ENCODE measurements around the gene ISOC2. TPM values are rescaled to one million over a fixed set of nuclear protein-coding genes. Genes with fewer than 3 reads are reported as not detected.
"Not testable (repeated sequence)": the region's sequence is repeated elsewhere in the genome, so short reads cannot be mapped to it uniquely, and the experiment has no call there.

Gene ISOC2
- polyA plus RNA-seq, 3 donors = 14.8 to 20.2 (median 14.9) TPM

- H3K4me2 ChIP-seq (replicated peaks; ENCODE audit: extremely low read depth, low read length, poor library complexity, severe bottlenecking) = no peak overlapping the region
- no peak overlapping the region for H2AFZ ChIP-seq (ENCODE audit: insufficient read depth, low read depth, low read length, poor library complexity, severe bottlenecking)
- no peak overlapping the region for H3K4me3 ChIP-seq (replicated peaks in 1 of 3; ENCODE audit: low read depth in 2 of 3, low read length in 3 of 3)
- H3K9ac ChIP-seq (ENCODE audit: insufficient read depth, low read length, poor library complexity, severe bottlenecking) = no peak overlapping the region
- no peak overlapping the region for H3K4me3 Mint-ChIP-seq
- H3K9me3 ChIP-seq (replicated peaks in 1 of 2; ENCODE audit: control insufficient read depth in 1 of 2, insufficient read depth in 1 of 2, low read length in 2 of 2) = no peaks in the 10 kb centered on the region
- H4K20me1 ChIP-seq (ENCODE audit: insufficient read depth, low read length) = no peaks in the 10 kb centered on the region
- H3K36me3 ChIP-seq (replicated peaks in 1 of 2; ENCODE audit: control insufficient read depth in 1 of 2, insufficient read depth in 2 of 2, low read length in 2 of 2) = no peaks in the 10 kb centered on the region
- TF ChIP-seq, protein P1, sequence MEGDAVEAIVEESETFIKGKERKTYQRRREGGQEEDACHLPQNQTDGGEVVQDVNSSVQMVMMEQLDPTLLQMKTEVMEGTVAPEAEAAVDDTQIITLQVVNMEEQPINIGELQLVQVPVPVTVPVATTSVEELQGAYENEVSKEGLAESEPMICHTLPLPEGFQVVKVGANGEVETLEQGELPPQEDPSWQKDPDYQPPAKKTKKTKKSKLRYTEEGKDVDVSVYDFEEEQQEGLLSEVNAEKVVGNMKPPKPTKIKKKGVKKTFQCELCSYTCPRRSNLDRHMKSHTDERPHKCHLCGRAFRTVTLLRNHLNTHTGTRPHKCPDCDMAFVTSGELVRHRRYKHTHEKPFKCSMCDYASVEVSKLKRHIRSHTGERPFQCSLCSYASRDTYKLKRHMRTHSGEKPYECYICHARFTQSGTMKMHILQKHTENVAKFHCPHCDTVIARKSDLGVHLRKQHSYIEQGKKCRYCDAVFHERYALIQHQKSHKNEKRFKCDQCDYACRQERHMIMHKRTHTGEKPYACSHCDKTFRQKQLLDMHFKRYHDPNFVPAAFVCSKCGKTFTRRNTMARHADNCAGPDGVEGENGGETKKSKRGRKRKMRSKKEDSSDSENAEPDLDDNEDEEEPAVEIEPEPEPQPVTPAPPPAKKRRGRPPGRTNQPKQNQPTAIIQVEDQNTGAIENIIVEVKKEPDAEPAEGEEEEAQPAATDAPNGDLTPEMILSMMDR (IDR thresholded peaks at IDR 0.05) = no peak
- 89% methylated on average over 1 of the region's 3 CpGs for WGBS (ENCODE audit: insufficient coverage)
- H3K27ac Mint-ChIP-seq = no peak overlapping the region
- H3K4me1 ChIP-seq (ENCODE audit: control insufficient read depth in 1 of 2, insufficient read depth in 2 of 2, low read length in 2 of 2) = no peaks in the 10 kb centered on the region
- intact Hi-C loops (cut with micrococcal nuclease) = loop anchor here in 1 of 2 donors (10.0 kb wide), 1 partner anchor 280 kb away; the partner anchor contains the start of gene TNNT1
- no peaks in the 10 kb centered on the region for H3K36me3 Mint-ChIP-seq
- H3K27me3 ChIP-seq (ENCODE audit: control insufficient read depth in 2 of 2, insufficient read depth in 2 of 2, low read length in 2 of 2) = no peaks in the 10 kb centered on the region
- no peak for DNase-seq
- peaks cover 0 to 2% (median 0%) of the 10 kb centered on the region in 7 donors for H3K9me3 Mint-ChIP-seq
- H3K27me3 Mint-ChIP-seq (ENCODE audit: low read depth in 3 of 3) = peaks cover 10 to 29% (median 15%) of the 10 kb centered on the region in 3 donors
- H3K27ac ChIP-seq (ENCODE audit: low read depth in 1 of 2, low read length in 2 of 2) = no peak overlapping the region
- no peaks in the 10 kb centered on the region for H3K4me1 Mint-ChIP-seq
- H3K79me2 ChIP-seq (ENCODE audit: insufficient read depth, low read length) = no peaks in the 10 kb centered on the region
Measured at GRCh38 chr19:55424518-55424917, 36.9 kb downstream of the ISOC2 start.

DNA sequence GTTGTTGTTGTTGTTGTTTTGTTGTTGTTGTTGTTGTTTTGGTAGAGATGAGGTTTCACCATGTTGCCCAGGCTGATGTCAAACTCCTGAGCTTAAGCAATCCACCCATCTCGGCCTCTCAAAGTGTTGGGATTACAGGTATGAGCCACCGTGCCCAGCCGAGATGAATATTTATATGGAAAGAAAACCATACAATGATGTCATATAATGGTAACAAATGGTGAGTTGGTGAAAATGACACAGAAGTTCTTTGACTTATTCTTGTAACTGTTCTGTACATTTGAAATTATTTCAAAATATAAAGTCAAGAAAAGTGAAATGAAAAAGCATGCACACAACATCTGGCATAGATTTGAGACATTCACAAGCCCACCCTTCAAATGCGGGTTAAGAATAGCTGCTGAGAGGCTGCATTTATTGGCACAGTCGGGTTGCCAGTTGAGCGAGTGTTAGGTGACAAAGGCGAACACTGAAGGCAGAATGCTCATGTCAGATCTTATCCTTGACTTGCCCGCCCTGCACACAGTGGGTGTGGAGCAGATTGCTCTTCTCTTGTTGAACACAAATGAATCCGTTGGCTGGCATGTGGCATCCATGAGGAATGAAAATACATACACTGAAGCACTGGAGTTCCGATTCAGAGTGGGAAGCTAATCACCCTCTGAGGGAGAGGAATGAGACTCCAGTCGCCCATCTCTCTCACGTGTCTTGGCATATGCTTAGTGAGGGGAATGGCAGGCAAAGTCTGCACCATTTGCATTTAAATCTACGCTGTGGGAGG, 38.0 kb downstream of the ISOC2 start:
- Mint-ChIP-seq H3K4me3 (no peak overlapping the region), H3K9me3 (peaks cover 0 to 2% (median 0%) of the 10 kb centered on the region in 7 donors), H3K36me3 (no peaks in the 10 kb centered on the region), H3K27me3 (ENCODE audit: low read depth in 3 of 3) (peaks cover 7 to 23% (median 9%) of the 10 kb centered on the region in 3 donors), H3K27ac (no peak overlapping the region), H3K4me1 (no peaks in the 10 kb centered on the region)
- Histone ChIP-seq H3K9ac (ENCODE audit: insufficient read depth, low read length, poor library complexity, severe bottlenecking) (no peak overlapping the region), H3K27ac (ENCODE audit: low read depth in 1 of 2, low read length in 2 of 2) (no peak overlapping the region), H2AFZ (ENCODE audit: insufficient read depth, low read depth, low read length, poor library complexity, severe bottlenecking) (no peak overlapping the region), H3K79me2 (ENCODE audit: insufficient read depth, low read length) (no peaks in the 10 kb centered on the region), H3K4me3 (replicated peaks in 1 of 3; ENCODE audit: low read depth in 2 of 3, low read length in 3 of 3) (no peak overlapping the region), H3K4me2 (replicated peaks; ENCODE audit: extremely low read depth, low read length, poor library complexity, severe bottlenecking) (no peak overlapping the region), H3K36me3 (replicated peaks in 1 of 2; ENCODE audit: control insufficient read depth in 1 of 2, insufficient read depth in 2 of 2, low read length in 2 of 2) (no peaks in the 10 kb centered on the region), H3K9me3 (replicated peaks in 1 of 2; ENCODE audit: control insufficient read depth in 1 of 2, insufficient read depth in 1 of 2, low read length in 2 of 2) (no peaks in the 10 kb centered on the region), H3K27me3 (ENCODE audit: control insufficient read depth in 2 of 2, insufficient read depth in 2 of 2, low read length in 2 of 2) (no peaks in the 10 kb centered on the region), H4K20me1 (ENCODE audit: insufficient read depth, low read length) (no peaks in the 10 kb centered on the region), H3K4me1 (ENCODE audit: control insufficient read depth in 1 of 2, insufficient read depth in 2 of 2, low read length in 2 of 2) (peaks cover 0 to under 1% of the 10 kb centered on the region in 2 donors)
- TF ChIP-seq, protein P1 (IDR thresholded peaks at IDR 0.05) = no peak
- intact Hi-C loops (cut with micrococcal nuclease) = loop anchor here in 1 of 2 donors (10.0 kb wide), 1 partner anchor 279 kb away; the partner anchor contains the start of gene TNNT1
- 98% methylated on average over 7 of the region's 13 CpGs for WGBS (ENCODE audit: insufficient coverage)
- DNase-seq = no peak

DNA sequence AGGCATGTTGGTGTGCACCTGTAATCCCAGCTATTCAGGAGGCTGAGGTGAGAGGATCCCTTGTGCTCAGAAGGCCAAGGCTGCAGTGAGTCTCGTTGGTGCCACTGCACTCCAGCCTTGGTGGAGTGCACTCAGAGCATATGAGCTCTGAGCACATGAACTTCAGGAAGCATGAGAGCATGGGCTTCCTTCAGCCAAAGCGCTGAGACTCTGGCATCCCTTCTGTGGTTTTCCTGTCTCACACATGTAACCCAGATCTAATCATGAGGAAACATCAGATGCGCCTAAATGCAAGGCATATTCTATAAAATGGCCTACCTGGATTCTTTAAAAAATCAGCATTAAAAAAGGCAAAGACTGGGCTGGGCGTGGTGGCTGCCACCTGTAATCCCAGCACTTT, 40.2 kb downstream of the ISOC2 start:
- not testable (repeated sequence) for H3K27me3 ChIP-seq (ENCODE audit: control insufficient read depth in 2 of 2, insufficient read depth in 2 of 2, low read length in 2 of 2); H3K9ac ChIP-seq (ENCODE audit: insufficient read depth, low read length, poor library complexity, severe bottlenecking); H3K4me3 ChIP-seq (replicated peaks in 1 of 3; ENCODE audit: low read depth in 2 of 3, low read length in 3 of 3); H3K36me3 ChIP-seq (replicated peaks in 1 of 2; ENCODE audit: control insufficient read depth in 1 of 2, insufficient read depth in 2 of 2, low read length in 2 of 2); H3K4me2 ChIP-seq (replicated peaks; ENCODE audit: extremely low read depth, low read length, poor library complexity, severe bottlenecking); H3K79me2 ChIP-seq (ENCODE audit: insufficient read depth, low read length); DNase-seq; H3K9me3 ChIP-seq (replicated peaks in 1 of 2; ENCODE audit: control insufficient read depth in 1 of 2, insufficient read depth in 1 of 2, low read length in 2 of 2); H3K9me3 Mint-ChIP-seq; H3K36me3 Mint-ChIP-seq; H4K20me1 ChIP-seq (ENCODE audit: insufficient read depth, low read length); H3K4me3 Mint-ChIP-seq; H3K27ac ChIP-seq (ENCODE audit: low read depth in 1 of 2, low read length in 2 of 2); H2AFZ ChIP-seq (ENCODE audit: insufficient read depth, low read depth, low read length, poor library complexity, severe bottlenecking)
- Mint-ChIP-seq H3K4me1 (peaks cover 11% of the 10 kb centered on the region), H3K27ac (peak overlapping the region in 1 of 7 donors; percentile 44), H3K27me3 (ENCODE audit: low read depth in 3 of 3) (peaks cover 6 to 17% (median 7%) of the 10 kb centered on the region in 3 donors)
- H3K4me1 ChIP-seq (ENCODE audit: control insufficient read depth in 1 of 2, insufficient read depth in 2 of 2, low read length in 2 of 2) = peaks cover 8 to 11% of the 10 kb centered on the region in 2 donors
- intact Hi-C loops (cut with micrococcal nuclease) = loop anchor here in 1 of 2 donors (10.0 kb wide), 1 partner anchor 276 kb away; the partner anchor contains the start of gene TNNT1
- WGBS (ENCODE audit: insufficient coverage) = 0% methylated on average over 1 of the region's 4 CpGs
